ENCODE results near the gene TSHR.
"Not testable (repeated sequence)": the region's sequence is repeated elsewhere in the genome, so short reads cannot be mapped to it uniquely, and the experiment has no call there.

Gene TSHR

DNA sequence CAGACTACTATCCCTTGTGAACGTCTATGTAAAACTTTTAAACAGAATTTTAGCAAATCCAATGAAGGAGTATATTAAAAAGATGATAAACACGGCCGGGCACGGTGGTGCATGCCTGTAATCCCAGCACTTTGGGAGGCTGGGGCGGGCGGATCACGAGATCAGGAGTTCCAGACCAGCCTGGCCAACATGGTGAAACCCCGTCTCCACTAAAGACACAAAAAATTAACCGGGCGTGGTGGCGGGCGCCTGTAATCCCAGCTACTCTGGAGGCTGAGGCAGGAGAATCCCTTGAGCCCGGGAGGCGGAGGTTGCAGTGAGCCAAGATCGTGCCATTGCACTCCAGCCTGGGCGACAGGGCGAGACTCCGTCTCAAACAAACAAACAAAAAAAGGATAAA is 2.2 kb upstream of the TSHR start:
- not testable (repeated sequence) for DNase-seq

DNA sequence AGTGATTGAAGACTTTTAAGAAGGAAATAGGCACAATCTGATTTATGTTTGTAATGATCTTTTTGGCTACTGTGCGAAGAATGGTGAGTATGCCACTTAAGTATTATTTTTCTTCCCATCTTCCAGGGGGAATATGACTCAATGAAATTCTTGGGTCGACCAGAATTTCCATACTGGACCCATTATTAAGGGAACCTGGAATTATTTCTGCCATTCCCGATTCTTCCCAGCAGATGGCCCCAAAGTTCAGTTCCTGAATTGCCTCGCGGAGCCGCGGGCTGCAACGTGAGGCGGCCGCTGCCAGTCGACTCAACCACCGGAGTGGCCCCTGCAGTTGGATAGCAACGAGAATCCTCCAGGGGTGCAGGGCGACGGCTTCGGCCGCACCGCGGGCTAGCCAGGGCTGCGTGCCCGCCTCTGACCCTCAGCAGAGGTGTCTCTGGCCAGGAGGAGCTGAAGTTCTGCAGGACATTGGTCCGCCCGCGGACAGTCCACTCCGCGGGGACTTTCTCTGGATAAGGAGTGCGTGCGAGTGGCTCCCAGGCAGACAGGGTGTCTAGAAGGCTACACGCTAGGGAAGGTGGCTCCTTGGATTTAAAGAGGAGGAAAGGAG is 628 bp upstream of the TSHR start:
- DNase-seq, result peak; percentile 92

GRCh38 chr14:80956102-80956501 is 681 bp downstream of the TSHR start:
- DNase-seq, result no peak

- no peak for DNase-seq
These were observed 1.5 kb downstream of the TSHR start for GRCh38 chr14:80956922-80957321.

DNA sequence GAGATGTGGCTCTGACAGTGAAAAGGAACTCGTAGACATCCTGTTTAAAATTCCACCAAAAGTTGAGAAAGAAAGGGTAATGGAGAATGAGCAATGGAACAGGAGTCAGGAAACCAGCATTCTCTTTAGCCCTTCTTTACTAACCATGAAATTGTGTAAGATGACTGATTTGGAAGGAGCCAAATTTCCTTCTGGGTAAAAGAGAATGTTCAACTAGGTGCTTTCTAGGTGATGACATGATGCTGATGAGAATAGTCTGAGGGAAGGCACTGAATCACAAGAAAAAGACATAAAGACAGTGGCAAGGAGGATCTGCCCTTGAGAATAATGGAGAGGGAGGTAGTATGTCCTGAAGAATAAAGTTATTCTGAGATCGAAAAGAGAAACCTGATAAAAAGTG is 2.2 kb downstream of the TSHR start:
- DNase-seq, result no peak

GRCh38 chr14:80958226-80958625 is 2.8 kb downstream of the TSHR start:
- no peak for DNase-seq

DNA sequence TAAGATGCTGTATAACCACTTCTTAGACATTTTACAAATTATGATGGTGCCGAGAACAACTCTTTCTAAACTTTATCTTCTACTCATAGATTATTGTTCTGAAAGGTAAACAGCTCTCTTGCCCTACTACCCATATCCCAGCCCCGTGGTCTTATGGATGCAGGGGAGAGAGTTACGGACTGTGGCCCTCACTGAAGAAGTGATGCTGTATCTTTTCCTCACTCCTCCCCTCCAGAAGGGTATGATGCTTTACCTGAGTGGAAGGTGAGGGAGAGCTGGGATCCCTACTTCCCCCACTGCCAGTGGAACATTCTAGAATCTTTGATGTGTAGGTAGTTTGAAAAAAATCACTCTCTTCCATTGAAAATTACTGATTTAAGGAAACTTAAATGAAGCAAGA is 3.5 kb downstream of the TSHR start:
- DNase-seq, result no peak

GRCh38 chr14:80959496-80959895 is 4.1 kb downstream of the TSHR start:
- no peak for DNase-seq

DNA sequence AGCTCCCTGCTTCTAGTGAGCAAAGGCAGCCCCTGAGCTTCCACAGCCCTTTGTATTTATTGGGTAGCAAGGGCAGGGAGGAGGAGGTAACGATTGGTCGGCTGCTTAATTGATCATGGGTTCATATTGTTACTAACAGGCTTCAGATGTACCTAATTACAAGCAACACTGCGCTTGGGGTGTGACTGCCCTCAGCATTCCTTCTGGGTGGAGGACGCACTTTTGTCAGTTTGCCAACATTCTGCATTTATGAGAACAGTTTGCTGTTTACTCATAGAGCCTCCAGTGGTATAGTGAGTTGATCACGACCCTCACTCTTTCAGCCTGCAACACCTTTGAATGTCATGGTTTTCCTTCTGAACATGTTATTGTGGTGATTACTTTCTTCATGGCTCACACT is 9.6 kb downstream of the TSHR start:
- no peak for DNase-seq

DNA sequence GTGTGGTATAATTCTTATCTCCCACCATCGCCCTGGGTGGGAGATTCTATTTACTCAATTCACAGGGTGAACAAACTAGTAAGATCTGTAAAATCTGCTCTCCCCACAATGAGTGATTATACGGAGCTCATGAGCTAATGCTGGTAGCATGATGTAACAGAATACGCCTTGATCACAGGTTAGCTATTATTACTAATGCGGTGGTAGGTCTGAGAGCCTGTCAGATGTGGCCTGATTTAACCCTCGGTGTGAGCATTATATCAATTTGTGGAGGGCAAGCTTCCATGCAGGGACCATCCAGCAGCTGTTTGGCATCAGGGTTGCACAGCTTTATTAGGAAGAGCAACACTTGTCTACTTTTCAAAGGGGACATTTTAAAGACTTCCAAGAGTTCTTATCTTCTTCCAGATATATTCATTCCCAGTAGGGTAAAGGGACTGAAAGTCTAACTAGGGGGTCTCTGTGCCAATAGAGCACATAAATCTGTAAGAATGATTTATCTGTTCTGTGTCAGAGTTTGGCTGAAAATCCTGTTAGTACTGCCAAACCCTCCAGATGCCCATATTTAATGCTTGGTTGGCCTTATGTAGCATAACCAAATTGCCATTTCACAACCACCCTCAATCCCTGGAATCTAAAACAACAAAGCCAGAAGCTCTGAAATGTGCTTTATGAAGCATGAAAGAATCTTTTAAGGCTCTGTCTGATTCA is 18.7 kb downstream of the TSHR start:
- peak; percentile 23 for DNase-seq

GRCh38 chr14:80974679-80975078 is 19.3 kb downstream of the TSHR start:
- DNase-seq, result no peak

DNA sequence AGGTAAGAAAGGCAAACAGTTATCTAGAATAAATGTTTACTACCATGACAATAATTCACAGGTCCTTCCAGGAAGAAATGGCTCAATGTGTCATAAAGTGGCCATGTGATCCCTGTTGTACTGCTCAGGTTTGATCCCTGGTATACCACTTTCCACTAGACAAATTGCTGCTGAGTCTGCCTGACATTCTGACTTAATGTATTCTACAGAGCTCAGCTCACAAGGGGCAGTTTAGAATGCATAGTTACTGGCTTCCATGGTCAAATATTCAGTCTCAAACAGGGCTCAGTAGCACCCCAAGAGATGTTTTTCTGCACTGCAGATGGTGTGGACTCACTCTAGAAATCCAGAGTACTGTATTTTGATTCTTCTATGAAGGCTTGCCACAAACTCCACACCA is 21.8 kb downstream of the TSHR start:
- no peak for DNase-seq

- DNase-seq, result no peak
These were observed 23.0 kb downstream of the TSHR start for GRCh38 chr14:80978403-80978802.

DNA sequence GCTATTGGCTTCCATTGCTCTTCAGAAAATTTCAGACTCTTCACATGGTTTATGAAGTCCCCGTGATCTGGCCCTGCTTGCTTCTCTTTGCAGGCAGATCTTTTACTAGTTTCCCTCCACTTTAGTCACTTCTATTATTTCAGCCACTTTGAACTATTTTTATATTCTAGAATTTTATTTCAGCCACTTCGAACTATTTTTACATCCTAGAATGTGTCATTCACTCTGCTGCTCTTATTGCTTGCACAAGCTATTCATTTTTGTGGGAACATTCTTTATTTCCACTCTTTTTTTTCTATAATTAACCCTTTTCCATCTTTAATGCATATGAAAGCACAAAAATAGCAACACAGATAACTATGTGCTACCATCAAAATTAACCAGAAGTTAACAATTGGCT is 24.5 kb downstream of the TSHR start:
- DNase-seq, result no peak

GRCh38 chr14:80981156-80981555 is 25.7 kb downstream of the TSHR start:
- no peak for DNase-seq

- no peak for DNase-seq
These were observed 26.3 kb downstream of the TSHR start for GRCh38 chr14:80981673-80982072.

- no peak for DNase-seq
These were observed 27.3 kb downstream of the TSHR start for GRCh38 chr14:80982711-80983110.

DNA sequence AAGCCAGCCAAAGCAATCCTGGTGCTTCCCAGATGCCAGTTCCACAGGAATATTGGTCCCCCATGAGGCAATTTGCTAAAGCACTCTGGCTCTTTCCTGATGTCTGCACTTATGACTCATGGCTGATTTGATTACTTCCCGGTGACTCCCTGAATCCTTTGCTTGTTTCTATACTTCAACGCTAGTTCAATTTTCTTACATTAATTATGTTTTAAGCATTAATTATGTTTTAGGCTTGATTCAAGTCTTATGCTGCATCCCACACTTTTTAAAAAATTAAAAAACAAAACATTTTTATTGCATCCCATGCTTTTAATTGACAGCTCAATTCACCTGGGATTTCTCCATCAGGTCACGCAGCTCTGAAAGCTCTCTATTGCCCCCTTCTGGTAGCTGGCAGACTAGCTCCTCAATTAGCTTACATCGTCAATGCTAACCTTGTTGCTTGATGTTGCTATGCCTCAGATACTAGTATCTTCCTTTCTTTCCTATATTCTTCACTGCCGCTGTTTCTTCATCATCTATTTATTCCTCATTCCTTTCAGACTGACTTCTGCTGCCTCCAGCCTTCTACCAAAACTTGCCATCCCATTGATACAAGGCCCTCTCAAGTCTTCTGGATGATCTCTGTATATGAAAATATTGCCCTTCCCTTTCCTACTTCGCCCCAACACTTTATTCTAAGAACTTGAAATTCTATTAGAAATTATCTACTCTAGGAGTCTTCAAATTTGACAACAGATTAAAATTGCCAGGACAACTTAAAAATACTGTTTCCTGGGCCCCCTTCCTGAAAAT is 32.0 kb downstream of the TSHR start:
- DNase-seq, result peak; percentile 77

GRCh38 chr14:80988192-80988591 is 32.8 kb downstream of the TSHR start:
- DNase-seq, result no peak

- no peak for DNase-seq
These were observed 33.5 kb downstream of the TSHR start for GRCh38 chr14:80988735-80989429.

GRCh38 chr14:80992580-80992979 is 37.2 kb downstream of the TSHR start:
- no peak for DNase-seq

- peak; percentile 51 for DNase-seq
These were observed 40.9 kb downstream of the TSHR start for GRCh38 chr14:80996049-80996901.

Measured in retina (tissue), 1 donor.